Measurements from ENCODE around the gene ST3GAL4.
A peak's percentile ranks its signal among the peaks of the same experiment; 100 is the strongest.
"Not testable (repeated sequence)": the region's sequence is repeated elsewhere in the genome, so short reads cannot be mapped to it uniquely, and the experiment has no call there.

The ST3GAL4 gene

DNA sequence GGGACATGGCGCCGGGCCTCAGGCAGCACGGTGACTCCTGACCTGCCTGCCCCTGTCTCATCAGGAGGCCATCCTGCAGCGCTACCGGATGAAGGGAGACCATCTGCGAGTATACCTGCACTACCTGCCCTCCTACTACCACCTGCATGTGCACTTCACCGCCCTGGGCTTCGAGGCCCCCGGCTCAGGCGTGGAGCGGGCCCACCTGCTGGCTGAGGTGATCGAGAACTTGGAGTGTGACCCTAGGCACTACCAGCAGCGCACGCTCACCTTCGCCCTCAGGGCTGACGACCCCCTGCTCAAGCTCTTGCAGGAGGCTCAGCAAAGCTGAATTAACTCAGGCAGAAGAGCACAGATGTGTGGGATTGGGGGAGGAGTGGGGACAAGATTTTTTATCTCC, 10.2 kb upstream of the ST3GAL4 start:
- WGBS (ENCODE audit: insufficient coverage), result 95% methylated on average over 16 of the region's 16 CpGs
- Histone ChIP-seq H3K27ac (ENCODE audit: insufficient read depth in 1 of 2, low read depth in 1 of 2, low read length in 2 of 2, poor library complexity in 1 of 2, severe bottlenecking in 2 of 2) (peak overlapping the region; percentile 65 to 87), H3K36me3 (ENCODE audit: control insufficient read depth in 4 of 4, insufficient read depth in 4 of 4, low read length in 3 of 4) (peaks cover 4 to 57% (median 16%) of the 10 kb centered on the region in 4 experiments), H3K4me1 (ENCODE audit: control extremely low read depth in 1 of 4, control insufficient read depth in 4 of 4, insufficient read depth in 4 of 4, low read length in 3 of 4) (peaks cover 3 to 86% (median 60%) of the 10 kb centered on the region in 4 experiments), H3K4me3 (ENCODE audit: control insufficient read depth in 1 of 7, extremely low read depth in 1 of 7, insufficient read depth in 4 of 7, low read depth in 2 of 7, low read length in 6 of 7) (peak overlapping the region in 2 of 7 experiments; percentile 8 to 48), H3K27me3 (replicated peaks in 2 of 5; ENCODE audit: control insufficient read depth in 4 of 5, insufficient read depth in 5 of 5, low read length in 4 of 5) (no peaks in the 10 kb centered on the region), H3K9me3 (ENCODE audit: control extremely low read depth in 1 of 5, control insufficient read depth in 4 of 5, insufficient read depth in 2 of 5, low read depth in 1 of 5, low read length in 4 of 5) (no peaks in the 10 kb centered on the region)
- POLR2A ChIA-PET, result interaction anchor here (1.2 to 1.3 kb wide), 2 partner anchors 8 to 26 kb away, joined by 3 read pairs; no protein-coding TSS in a partner anchor
- no peak for DNase-seq
- CTCF ChIA-PET, result interaction anchor here (1.0 to 2.1 kb wide), 4 partner anchors 27 to 73 kb away, joined by 3 to 10 read pairs (median 6); no protein-coding TSS in a partner anchor

DNA sequence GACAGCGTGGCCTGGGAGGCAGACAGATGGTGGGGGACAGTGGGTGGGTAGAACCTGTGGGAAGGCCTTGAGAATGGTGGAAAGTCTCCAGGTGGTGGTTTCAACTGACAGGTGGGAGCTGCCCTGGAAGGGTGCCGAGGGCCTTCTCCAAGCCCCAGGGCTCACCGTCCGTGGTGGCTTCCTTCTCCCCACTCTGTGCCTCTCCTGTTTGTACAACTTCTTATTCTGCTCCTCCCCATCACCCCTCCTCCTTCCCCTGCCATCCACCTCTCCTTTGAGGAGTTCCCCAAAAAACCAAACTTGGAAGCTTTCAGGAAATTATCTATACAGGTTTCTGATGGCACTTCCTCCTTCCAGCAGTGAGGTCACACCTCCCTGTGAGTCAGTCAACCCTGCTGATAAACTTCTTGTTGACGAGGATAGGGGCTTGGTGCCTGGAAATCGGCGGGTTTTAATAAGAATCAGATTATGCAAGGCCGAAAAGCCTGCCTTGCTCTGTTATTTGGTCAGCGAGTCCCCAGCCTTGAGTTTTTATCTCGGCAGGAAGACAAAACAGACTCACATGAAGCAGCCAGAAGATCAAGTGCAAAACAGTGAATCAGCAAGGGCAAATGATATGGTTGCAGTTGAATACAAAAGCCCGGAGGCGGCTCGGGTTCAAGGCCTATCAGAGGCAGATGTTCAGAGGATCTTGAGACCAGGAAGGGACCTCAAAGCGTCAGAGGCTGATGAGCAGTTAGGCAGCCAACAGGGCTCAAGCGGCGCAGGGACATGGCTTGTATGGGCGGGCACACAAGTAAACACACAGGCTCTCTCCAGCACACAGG, 9.5 kb upstream of the ST3GAL4 start:
- WGBS (ENCODE audit: insufficient coverage), result 20% methylated on average over 16 of the region's 17 CpGs
- Histone ChIP-seq H3K9me3 (ENCODE audit: control extremely low read depth in 1 of 5, control insufficient read depth in 4 of 5, insufficient read depth in 2 of 5, low read depth in 1 of 5, low read length in 4 of 5) (no peaks in the 10 kb centered on the region), H3K36me3 (ENCODE audit: control insufficient read depth in 4 of 4, insufficient read depth in 4 of 4, low read length in 3 of 4) (peaks cover 2 to 59% (median 15%) of the 10 kb centered on the region in 4 experiments), H3K27me3 (replicated peaks in 2 of 5; ENCODE audit: control insufficient read depth in 4 of 5, insufficient read depth in 5 of 5, low read length in 4 of 5) (no peaks in the 10 kb centered on the region), H3K4me1 (ENCODE audit: control extremely low read depth in 1 of 4, control insufficient read depth in 4 of 4, insufficient read depth in 4 of 4, low read length in 3 of 4) (peaks cover 3 to 86% (median 60%) of the 10 kb centered on the region in 4 experiments), H3K27ac (ENCODE audit: insufficient read depth in 1 of 2, low read depth in 1 of 2, low read length in 2 of 2, poor library complexity in 1 of 2, severe bottlenecking in 2 of 2) (peak overlapping the region; percentile 65 to 87), H3K4me3 (ENCODE audit: control insufficient read depth in 1 of 7, extremely low read depth in 1 of 7, insufficient read depth in 4 of 7, low read depth in 2 of 7, low read length in 6 of 7) (peak overlapping the region in 2 of 7 experiments; percentile 39 to 48)
- CTCF ChIA-PET, result interaction anchor here (1.0 to 2.1 kb wide), 4 partner anchors 11 to 72 kb away, joined by 3 to 6 read pairs (median 4); no protein-coding TSS in a partner anchor
- POLR2A ChIA-PET, result interaction anchor here (1.3 kb wide), 1 partner anchor 9 kb away, joined by 3 read pairs; no protein-coding TSS in a partner anchor
- DNase-seq, result peak; percentile 83 to 95 (median 91)

DNA sequence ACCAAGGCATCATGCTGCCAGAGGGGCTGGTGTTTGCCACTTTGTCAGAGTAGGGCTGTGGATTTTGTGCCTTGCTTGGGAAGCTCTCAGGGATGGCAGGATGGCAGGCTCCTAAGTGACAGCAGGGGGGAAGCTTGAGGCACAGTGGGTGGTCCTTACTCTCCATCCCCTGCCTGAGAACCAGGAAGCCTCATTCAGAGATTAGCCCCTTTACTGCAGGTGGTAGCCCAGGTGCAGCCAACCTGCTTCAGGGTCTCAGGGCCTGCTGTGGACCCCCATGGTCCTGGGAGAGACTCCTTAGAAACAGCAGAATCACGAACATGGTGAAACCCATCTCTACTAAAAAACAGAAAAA, 8.9 kb upstream of the ST3GAL4 start:
- ChIA-PET POLR2A (interaction anchor here (1.3 kb wide), 1 partner anchor 9 kb away, joined by 3 read pairs; no protein-coding TSS in a partner anchor), CTCF (interaction anchor here (1.6 kb wide), 1 partner anchor 10 kb away, joined by 3 read pairs; no protein-coding TSS in a partner anchor)
- peaks cover 3 to 86% (median 60%) of the 10 kb centered on the region in 4 experiments for H3K4me1 ChIP-seq (ENCODE audit: control extremely low read depth in 1 of 4, control insufficient read depth in 4 of 4, insufficient read depth in 4 of 4, low read length in 3 of 4)
- no CpG with 5 or more reads among the region's 1 CpG for WGBS (ENCODE audit: insufficient coverage)
- H3K4me3 ChIP-seq (ENCODE audit: control insufficient read depth in 1 of 7, extremely low read depth in 1 of 7, insufficient read depth in 4 of 7, low read depth in 2 of 7, low read length in 6 of 7), result peak overlapping the region in 1 of 7 experiments; percentile 22
- H3K27me3 ChIP-seq (replicated peaks in 2 of 5; ENCODE audit: control insufficient read depth in 4 of 5, insufficient read depth in 5 of 5, low read length in 4 of 5), result no peaks in the 10 kb centered on the region
- H3K27ac ChIP-seq (ENCODE audit: insufficient read depth in 1 of 2, low read depth in 1 of 2, low read length in 2 of 2, poor library complexity in 1 of 2, severe bottlenecking in 2 of 2), result peak overlapping the region; percentile 65 to 87
- DNase-seq, result no peak
- H3K9me3 ChIP-seq (ENCODE audit: control extremely low read depth in 1 of 5, control insufficient read depth in 4 of 5, insufficient read depth in 2 of 5, low read depth in 1 of 5, low read length in 4 of 5), result no peaks in the 10 kb centered on the region
- H3K36me3 ChIP-seq (ENCODE audit: control insufficient read depth in 4 of 4, insufficient read depth in 4 of 4, low read length in 3 of 4), result peaks cover 0 to 59% (median 14%) of the 10 kb centered on the region in 4 experiments

DNA sequence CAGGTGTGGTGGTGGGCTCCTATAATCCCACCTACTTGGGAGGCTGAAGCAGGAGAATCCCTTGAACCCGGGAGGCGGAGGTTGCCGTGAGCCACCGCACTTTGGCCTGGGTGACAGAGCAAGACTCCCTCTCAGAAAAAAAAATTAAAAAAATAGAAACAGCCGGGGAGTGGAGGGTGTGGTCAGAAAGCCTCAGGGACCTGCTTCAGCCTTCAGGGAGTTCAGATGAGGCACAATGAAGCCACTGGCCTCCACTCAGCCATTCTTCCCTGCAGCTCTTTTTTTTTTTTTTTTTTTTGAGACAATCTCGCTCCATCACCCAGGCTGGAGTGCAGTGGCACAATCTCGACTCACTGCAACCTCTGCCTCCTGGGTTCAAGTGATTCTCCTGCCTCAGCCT, 8.5 kb upstream of the ST3GAL4 start:
- H3K9me3 ChIP-seq (ENCODE audit: control extremely low read depth in 1 of 5, control insufficient read depth in 4 of 5, insufficient read depth in 2 of 5, low read depth in 1 of 5, low read length in 4 of 5); H3K27me3 ChIP-seq (replicated peaks in 2 of 5; ENCODE audit: control insufficient read depth in 4 of 5, insufficient read depth in 5 of 5, low read length in 4 of 5); POLR2A ChIA-PET; DNase-seq; H3K4me3 ChIP-seq (ENCODE audit: control insufficient read depth in 1 of 7, extremely low read depth in 1 of 7, insufficient read depth in 4 of 7, low read depth in 2 of 7, low read length in 6 of 7): not testable (repeated sequence)
- Histone ChIP-seq H3K27ac (ENCODE audit: insufficient read depth in 1 of 2, low read depth in 1 of 2, low read length in 2 of 2, poor library complexity in 1 of 2, severe bottlenecking in 2 of 2) (peak overlapping the region in 1 of 2 experiments; percentile 87), H3K36me3 (ENCODE audit: control insufficient read depth in 4 of 4, insufficient read depth in 4 of 4, low read length in 3 of 4) (peaks cover 0 to 59% (median 14%) of the 10 kb centered on the region in 4 experiments), H3K4me1 (ENCODE audit: control extremely low read depth in 1 of 4, control insufficient read depth in 4 of 4, insufficient read depth in 4 of 4, low read length in 3 of 4) (peaks cover 3 to 86% (median 59%) of the 10 kb centered on the region in 4 experiments)
- 100% methylated on average over 1 of the region's 7 CpGs for WGBS (ENCODE audit: insufficient coverage)
- CTCF ChIA-PET, result interaction anchor here (1.6 kb wide), 1 partner anchor 10 kb away, joined by 3 read pairs; no protein-coding TSS in a partner anchor

DNA sequence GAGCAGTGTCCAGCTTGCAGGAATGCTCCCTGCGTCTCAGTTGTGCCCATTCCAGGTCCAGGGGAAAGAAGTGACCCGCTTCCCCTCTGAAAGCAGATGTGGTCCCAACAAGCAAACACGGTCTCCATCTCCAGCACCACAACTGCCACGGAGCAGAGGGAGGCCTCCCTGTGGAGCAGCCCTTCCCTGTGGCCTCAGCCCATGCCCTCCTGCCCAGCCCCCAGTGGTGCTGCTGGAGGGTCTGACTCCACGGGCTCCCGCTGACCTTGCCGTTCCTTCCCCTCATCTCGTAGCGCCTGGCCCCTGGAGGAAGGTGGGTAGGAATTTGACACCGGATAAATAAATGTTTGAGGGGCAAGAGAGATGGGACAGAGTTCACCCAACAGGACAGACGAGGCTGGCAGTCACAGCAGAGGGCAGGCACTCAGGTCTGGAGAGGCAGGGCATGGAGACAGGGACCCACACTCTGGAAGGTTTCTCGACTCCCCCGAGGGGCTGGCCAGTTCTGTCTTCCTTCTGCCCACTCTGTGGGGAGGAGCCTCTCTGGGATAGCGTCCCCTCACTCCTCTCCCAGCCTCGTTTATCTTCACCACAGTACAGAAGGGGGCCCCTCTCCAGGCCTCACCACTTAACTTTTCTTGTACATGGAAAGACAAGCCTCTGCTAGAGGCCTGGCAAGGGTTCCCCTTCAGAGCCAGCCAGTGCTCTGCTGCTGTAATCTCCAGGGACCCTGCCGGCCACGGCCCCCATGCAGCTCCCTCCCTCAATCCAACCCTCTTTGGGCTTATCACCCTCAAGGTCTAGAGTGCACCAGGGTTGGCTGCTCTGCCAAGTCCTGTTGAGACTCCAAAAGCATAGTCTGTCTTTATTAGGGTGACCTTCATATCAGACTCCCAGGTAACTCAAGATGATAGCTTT, 7.5 kb upstream of the ST3GAL4 start:
- POLR2A ChIA-PET, result no interaction called here
- peaks cover 4 to 87% (median 60%) of the 10 kb centered on the region in 4 experiments for H3K4me1 ChIP-seq (ENCODE audit: control extremely low read depth in 1 of 4, control insufficient read depth in 4 of 4, insufficient read depth in 4 of 4, low read length in 3 of 4)
- peak overlapping the region in 1 of 2 experiments; percentile 12 for H3K27ac ChIP-seq (ENCODE audit: insufficient read depth in 1 of 2, low read depth in 1 of 2, low read length in 2 of 2, poor library complexity in 1 of 2, severe bottlenecking in 2 of 2)
- DNase-seq, result no peak
- no peaks in the 10 kb centered on the region for H3K27me3 ChIP-seq (replicated peaks in 2 of 5; ENCODE audit: control insufficient read depth in 4 of 5, insufficient read depth in 5 of 5, low read length in 4 of 5)
- H3K4me3 ChIP-seq (ENCODE audit: control insufficient read depth in 1 of 7, extremely low read depth in 1 of 7, insufficient read depth in 4 of 7, low read depth in 2 of 7, low read length in 6 of 7), result no peak overlapping the region
- H3K9me3 ChIP-seq (ENCODE audit: control extremely low read depth in 1 of 5, control insufficient read depth in 4 of 5, insufficient read depth in 2 of 5, low read depth in 1 of 5, low read length in 4 of 5), result no peaks in the 10 kb centered on the region
- peaks cover 0 to 60% (median 15%) of the 10 kb centered on the region in 4 experiments for H3K36me3 ChIP-seq (ENCODE audit: control insufficient read depth in 4 of 4, insufficient read depth in 4 of 4, low read length in 3 of 4)
- 87% methylated on average over 11 of the region's 17 CpGs for WGBS (ENCODE audit: insufficient coverage)
- CTCF ChIA-PET, result interaction anchor here (0.7 to 1.0 kb wide), 4 partner anchors 9 to 38 kb away, joined by 3 to 6 read pairs (median 3); no protein-coding TSS in a partner anchor

DNA sequence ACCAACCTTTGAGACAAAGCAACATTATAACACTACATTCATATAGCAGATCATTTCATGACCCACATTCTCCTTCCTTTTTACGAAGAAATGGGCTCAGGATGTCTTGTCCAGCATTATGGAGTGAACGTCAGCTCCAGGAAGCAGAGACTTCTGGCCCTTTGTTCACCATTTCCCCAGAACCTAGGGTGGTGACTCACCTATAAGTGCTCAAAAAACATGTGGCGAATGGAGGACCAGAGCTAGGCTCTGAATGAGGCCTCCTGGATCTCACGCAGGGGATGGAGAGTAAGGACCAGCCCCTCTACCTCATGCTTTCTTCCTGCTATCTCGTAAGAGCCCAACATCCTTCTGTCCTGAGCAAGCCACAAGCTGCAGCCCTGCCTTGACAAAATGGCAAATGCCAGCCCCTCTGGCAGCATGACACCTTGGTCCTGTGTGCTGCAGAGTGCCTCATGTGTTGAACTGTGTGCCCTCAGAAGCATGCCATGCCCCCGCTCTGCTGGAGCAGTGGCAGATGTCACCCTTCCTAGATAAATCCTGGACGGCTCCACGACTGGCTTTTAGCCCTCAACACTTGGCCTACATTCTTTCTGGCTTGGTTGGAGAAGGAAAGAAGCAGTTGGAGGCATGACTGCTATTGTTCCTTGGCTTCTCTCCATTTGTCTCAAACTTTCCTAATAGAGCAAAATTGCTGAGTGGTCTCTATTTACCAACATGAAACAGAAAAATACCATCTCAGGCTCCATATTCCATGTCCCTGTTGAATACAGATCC, 6.5 kb upstream of the ST3GAL4 start:
- 94% methylated on average over 8 of the region's 8 CpGs for WGBS (ENCODE audit: insufficient coverage)
- peaks cover 6 to 91% (median 67%) of the 10 kb centered on the region in 4 experiments for H3K4me1 ChIP-seq (ENCODE audit: control extremely low read depth in 1 of 4, control insufficient read depth in 4 of 4, insufficient read depth in 4 of 4, low read length in 3 of 4)
- no peaks in the 10 kb centered on the region for H3K9me3 ChIP-seq (ENCODE audit: control extremely low read depth in 1 of 5, control insufficient read depth in 4 of 5, insufficient read depth in 2 of 5, low read depth in 1 of 5, low read length in 4 of 5)
- H3K27me3 ChIP-seq (replicated peaks in 2 of 5; ENCODE audit: control insufficient read depth in 4 of 5, insufficient read depth in 5 of 5, low read length in 4 of 5), result no peaks in the 10 kb centered on the region
- H3K36me3 ChIP-seq (ENCODE audit: control insufficient read depth in 4 of 4, insufficient read depth in 4 of 4, low read length in 3 of 4), result peaks cover 0 to 50% (median 10%) of the 10 kb centered on the region in 4 experiments
- ChIA-PET CTCF (interaction anchor here (0.7 to 1.0 kb wide), 7 partner anchors 8 to 39 kb away, joined by 3 to 6 read pairs (median 3); no protein-coding TSS in a partner anchor), POLR2A (no interaction called here)
- H3K4me3 ChIP-seq (ENCODE audit: control insufficient read depth in 1 of 7, extremely low read depth in 1 of 7, insufficient read depth in 4 of 7, low read depth in 2 of 7, low read length in 6 of 7), result no peak overlapping the region
- no peak overlapping the region for H3K27ac ChIP-seq (ENCODE audit: insufficient read depth in 1 of 2, low read depth in 1 of 2, low read length in 2 of 2, poor library complexity in 1 of 2, severe bottlenecking in 2 of 2)
- DNase-seq, result no peak
